Measurements from ENCODE around the gene ABCC3. TPM values are rescaled to one million over a fixed set of nuclear protein-coding genes. Genes with fewer than 3 reads are reported as not detected.

Gene ABCC3
- total and polyA plus RNA-seq, 2 donors (not counting 3 experiments of a cell fraction or from before 2014, with no cell fraction given), result 1.1 to 2.6 TPM

DNA sequence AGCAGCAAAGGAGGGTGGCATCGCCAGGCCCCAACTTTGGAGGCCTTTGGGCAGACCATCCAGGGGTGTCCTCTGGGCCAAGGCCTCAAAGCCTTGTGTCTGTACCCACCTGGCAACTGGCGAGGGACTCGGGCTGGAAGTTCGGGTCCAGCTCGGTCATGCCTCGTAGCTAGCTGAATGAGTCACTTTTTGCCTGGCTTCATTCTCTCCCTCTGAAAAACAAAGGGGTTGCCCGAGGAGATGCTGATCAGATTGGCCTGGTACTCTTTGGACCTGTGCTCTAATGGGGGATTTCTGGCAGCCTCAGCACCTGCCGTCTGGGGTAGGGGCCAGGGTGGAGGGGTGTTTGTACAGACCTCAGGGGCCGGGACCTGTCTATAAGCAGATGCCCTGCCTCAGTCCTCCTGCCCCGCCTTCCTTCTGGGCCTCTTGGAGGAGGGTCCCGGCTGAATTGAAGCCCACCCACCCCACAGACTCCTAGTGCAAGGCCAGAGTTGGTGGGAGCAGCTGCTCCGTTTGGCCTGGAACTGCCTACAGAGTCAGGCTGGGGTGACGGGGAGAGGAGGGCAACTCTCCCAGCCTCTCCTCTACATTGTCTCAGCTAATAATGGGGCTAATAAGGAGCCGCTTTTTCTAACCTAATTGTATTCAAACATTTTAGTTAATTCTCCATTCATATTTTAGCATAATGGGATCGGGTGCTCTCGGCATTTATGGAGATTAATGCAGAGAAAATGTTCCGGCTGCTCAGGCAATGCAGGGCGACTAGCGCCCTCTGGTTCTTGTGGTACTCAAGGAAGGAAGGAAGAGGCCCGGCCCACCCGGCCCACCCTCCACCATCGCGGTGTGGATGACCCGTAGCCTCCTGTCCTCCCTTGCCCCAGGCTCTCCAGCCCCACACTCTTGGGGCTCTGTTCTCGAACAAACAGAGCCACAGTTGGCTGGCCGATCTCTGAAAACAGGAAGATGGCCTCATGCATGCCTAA, 21.4 kb upstream of the ABCC3 start:
- H3K4me2 ChIP-seq (ENCODE audit: insufficient read depth, low read length), result no peak overlapping the region
- ChIA-PET POLR2A (no interaction called here), CTCF (interaction anchor here (0.9 to 2.4 kb wide), 8 partner anchors 11 to 64 kb away, joined by 3 to 12 read pairs (median 3); partner anchors contain the start of gene CACNA1G)
- H3K27ac ChIP-seq (ENCODE audit: insufficient read depth, low read depth, low read length), result no peak overlapping the region
- intact Hi-C loops (cut with micrococcal nuclease), result no loop called here
- BruUV-seq (replicated peaks), result no TSS peak
- no peak overlapping the region for H3K4me3 ChIP-seq (replicated peaks in 1 of 3; ENCODE audit: insufficient read depth in 1 of 3, low read depth in 1 of 3, low read length in 3 of 3)
- no peaks in the 10 kb centered on the region for H3K4me1 ChIP-seq (ENCODE audit: control insufficient read depth, extremely low read depth, insufficient read depth, low read length)
- H3K36me3 ChIP-seq (ENCODE audit: control insufficient read depth in 2 of 2, extremely low read depth in 1 of 2, insufficient read depth in 2 of 2, low read length in 2 of 2), result no peaks in the 10 kb centered on the region
- H3K9me3 ChIP-seq (replicated peaks; ENCODE audit: control insufficient read depth, insufficient read depth, low read length), result no peaks in the 10 kb centered on the region
- H3K9me1 ChIP-seq (replicated peaks; ENCODE audit: control insufficient read depth, extremely low read depth, insufficient read depth, low read length), result no peaks in the 10 kb centered on the region
- H4K20me1 ChIP-seq (replicated peaks; ENCODE audit: control insufficient read depth, extremely low read depth, insufficient read depth, low read length), result no peaks in the 10 kb centered on the region
- no peak overlapping the region for H2AFZ ChIP-seq (ENCODE audit: low read depth, low read length)
- dilution Hi-C loops (cut with MboI; ENCODE audit: extremely low pct_ligation_motif_present, low sequenced_read_pairs), result no loop called here
- no peaks in the 10 kb centered on the region for H3K79me2 ChIP-seq (ENCODE audit: control insufficient read depth, insufficient read depth, low read length)
- TF ChIP-seq CTCF (IDR thresholded peaks at IDR 0.05; ENCODE audit: extremely low read depth in 1 of 2, insufficient read depth in 1 of 2, low read depth in 1 of 2, low read length in 2 of 2) (peak in 1 of 2 donors; percentile 22), FOS (IDR thresholded peaks at IDR 0.05; ENCODE audit: borderline replicate concordance, insufficient read depth, low read length) (no peak)
- H3K9ac ChIP-seq (replicated peaks; ENCODE audit: extremely low read depth, insufficient read depth, low read length), result no peak overlapping the region
- H3K27me3 ChIP-seq (ENCODE audit: control insufficient read depth in 2 of 2, insufficient read depth in 2 of 2, low read length in 2 of 2), result no peaks in the 10 kb centered on the region
- FAIRE-seq, result peak; percentile 54
- DNase-seq (ENCODE audit: low read depth, low spot score), result peak; percentile 20

All from endothelial cell of umbilical vein (primary cell).